NOMO-1 treated with DMSO at 0.1 percent for 48 hours (cell line): Measurements from ENCODE around the gene PWWP3B.
"Not testable (repeated sequence)": the region's sequence is repeated elsewhere in the genome, so short reads cannot be mapped to it uniquely, and the experiment has no call there.

Source experiments
- DNase-seq: peaks from one replicate; lab custom pipeline; 2025; ENCODE audit not compliant: unreplicated experiment; lab: John Stamatoyannopoulos, UW

Gene PWWP3B

DNA sequence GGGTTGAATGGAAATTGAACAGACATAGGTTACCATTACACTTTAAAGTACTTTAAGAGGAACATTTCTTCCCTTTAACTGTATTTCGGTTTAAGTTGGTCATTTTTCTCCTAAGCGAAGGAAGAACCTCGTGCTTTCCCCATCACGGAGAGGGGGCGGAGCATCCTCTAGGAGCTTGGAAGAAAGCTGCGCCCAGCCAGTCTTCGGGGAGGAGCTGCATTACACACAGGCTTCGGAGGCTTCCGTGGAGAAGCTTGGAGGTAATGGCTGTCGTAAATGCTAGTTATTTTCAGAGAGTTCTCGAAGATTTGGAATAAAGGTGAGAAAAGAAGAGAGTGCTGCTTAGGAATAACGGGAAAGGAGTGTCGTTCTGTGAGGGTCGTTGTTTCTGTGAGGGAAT is at the start of gene PWWP3B:
TSS of gene PWWP3B (plus strand) at position 199 of the 400 bp plus-strand sequence. CDS start 37,128 bp downstream, outside the sequence.
- DNase-seq, result no peak

DNA sequence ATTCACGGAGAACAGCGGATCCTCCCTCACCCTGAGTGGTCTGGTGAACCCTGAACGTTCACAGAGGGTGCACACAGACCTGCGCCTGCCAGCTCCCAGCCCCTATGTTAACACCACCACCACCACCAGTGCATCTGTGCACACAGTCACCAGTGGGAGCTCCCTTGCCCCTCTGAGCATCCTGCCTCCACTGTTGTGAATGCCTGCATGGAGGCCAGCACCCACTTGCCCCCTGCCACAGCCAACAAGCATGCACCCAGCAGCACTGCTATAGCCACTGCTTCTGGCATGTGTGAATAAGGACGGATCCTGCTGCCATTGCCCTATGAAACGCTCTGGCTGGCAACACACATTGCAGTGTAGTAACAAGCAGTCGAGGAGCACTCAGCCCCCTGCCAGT is 29.1 kb upstream of the PWWP3B start:
- no peak for DNase-seq

DNA sequence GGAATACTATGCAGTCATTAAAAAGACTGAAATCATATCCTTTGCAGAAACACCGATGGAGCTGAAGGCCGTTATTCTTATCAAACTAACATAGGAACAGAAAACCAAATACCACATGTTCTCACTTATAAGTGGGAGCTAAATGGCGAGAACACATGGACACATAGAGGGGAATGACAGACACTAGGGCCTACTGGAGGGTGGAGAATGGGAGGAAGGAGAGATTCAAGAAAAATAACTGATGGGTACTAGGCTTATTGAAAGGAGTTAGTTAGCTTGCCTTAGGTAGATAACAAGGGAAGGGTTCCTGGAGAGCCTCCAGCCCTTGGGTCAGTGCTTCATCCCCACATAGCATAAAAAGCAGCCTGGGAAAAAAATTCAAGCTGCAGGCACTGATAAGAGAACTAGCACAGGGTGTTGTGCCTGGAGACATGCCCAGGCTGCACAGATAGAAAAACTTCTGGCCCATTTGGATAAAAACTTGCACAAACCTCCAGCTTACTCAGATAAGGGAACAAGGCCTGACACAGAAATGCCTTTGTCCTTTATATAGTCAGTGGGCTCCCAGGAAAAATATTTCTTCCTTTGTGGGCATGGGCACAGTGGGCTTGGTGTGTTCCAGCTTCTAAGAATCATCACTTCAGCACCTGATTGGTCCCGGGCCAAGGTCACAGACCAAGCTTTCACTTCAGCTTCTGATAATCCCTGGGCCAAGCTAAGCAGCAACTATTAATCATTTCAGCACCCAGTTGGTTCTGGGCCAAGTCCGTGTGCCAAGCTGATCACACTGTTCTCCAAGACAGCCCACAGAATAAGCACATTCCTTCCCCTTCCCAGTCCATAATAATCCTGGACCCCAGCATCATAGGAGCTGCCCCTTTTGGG is 23.1 kb upstream of the PWWP3B start:
- DNase-seq, result no peak

DNA sequence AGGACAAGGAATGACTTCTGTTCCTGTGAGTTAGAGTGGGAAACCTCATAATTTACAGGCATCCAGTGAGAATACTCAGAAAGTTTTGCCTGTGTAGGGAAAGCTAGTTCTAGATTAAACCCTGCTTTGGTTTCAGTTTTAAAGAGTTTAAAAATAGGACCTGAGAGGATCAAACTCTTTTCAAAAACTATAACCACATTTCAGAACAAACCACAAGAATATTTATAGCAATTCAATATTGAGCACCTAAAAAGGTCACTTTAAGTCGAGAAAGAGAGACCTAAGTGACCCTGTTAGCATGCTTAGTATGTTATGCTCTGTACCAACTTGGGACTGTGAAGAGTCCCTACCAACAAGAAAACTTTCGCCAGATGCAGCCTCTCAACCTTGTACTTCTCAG is 17.4 kb upstream of the PWWP3B start:
- DNase-seq, result no peak

DNA sequence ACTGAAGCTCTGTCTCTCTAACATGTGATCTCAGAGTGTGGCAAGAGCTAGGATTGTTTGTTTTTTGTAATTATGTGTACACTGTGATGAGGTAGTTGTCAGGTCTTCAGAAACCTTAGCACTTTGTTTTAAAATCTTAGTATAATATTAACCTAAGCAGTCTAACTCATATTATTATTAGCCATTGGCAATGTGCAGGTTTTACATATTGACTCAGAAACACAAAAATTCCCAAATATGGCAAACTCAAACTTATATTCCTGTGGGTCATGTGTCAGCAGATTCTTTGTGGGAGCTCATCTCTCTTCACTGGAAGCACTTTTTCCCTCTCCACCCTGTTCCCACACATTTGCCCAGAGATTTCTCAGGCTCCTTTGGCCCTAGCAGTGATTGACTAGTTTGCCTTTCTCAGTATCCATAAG is 8.2 kb upstream of the PWWP3B start:
- no peak for DNase-seq

DNA sequence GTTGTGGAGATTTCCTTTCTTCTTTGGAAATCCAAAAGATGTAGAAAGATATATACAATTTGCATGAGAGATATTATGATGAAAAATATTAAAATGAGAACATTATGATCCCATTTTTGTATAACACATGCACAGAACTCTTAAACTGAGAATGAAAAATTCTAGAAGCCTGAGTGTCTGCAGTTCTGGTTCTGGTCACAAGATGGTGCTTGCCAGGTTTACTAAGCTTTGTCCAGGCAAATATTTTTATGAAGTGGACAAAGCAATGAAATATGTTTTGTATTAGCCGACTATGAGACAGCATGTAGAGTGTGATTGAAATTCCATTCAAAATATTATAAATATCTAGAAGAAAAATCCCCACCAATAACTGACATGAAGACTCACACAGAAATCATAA is 2.2 kb downstream of the PWWP3B start:
- no peak for DNase-seq

DNA sequence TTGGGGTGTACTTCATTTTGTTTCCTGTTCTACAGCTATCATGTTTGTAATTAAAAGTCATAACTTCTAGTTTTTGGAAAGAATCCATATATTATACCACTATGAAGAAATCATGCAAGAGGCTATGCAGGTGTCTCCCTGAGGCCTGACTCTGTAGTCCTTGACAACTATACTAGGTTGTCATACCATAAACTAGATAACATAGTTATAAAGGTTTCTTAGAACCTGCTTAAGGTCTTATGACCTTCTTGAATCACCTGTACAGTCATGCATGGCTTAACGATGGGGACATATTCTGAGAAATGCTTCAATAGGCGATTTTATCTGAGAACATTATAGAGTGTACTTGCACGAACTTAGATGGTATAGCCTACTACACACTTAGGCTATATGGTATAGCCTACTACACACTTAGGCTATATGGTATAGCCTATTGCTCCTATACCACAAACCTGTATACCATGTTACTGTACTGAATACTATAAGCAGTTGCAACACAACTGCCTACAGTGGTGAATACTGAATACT is 3.3 kb downstream of the PWWP3B start:
- no peak for DNase-seq

DNA sequence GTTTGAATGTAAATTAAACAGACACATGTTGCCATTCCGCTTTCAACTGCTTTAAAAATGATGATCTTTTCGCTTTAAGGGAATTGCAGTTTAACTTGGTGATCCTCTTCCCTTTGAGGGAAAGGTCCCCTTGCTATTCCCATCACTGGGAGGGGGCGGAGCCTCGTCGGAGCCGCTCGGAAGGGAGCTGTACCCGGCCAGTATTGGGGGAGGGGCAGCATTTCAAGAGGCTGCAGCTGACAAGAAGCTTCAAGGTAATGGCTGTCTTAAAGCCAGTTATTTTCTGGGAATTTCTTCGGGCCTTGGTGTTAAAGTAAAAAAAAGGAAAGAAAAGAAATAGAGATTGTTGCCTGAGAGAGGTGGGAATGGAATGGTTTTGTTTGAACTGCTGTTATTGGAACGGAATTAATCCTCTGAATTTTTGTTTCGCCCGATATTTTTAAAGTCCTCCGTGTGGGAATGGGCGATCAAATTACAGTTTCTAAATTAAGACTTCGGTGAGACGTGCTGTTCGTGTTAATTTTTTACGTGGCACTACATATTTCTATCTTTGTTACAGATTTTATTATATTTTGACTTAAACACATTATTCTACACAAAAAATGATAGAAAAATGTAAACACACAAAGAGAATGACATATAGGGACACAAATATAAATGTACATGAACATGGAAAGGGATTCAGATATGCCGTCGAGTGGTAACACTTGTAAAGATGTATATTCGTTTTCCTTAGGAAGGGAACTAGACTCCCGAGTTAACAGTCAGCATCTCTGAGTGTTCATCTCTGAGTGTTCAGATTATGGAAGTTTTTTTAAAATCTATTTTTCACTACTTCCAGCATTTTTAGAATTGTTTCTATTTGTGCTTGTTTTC is 9.2 kb downstream of the PWWP3B start:
- DNase-seq, result no peak

DNA sequence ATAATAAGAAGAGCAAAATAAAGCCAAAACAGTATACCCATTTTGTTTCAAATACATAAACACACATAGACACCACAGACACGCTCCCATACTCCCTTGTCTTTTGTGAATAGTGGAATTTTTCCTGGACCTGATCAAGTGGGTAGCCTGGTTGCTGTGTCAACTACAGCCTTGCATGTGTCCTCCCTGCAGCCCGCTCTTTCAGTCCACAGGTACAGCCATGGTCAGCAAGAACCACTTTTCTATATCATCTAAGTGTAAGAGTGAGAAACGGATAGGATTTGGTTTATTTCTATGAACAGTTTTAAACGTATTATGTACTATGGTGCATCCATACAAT is 9.8 kb downstream of the PWWP3B start:
- DNase-seq, result no peak

DNA sequence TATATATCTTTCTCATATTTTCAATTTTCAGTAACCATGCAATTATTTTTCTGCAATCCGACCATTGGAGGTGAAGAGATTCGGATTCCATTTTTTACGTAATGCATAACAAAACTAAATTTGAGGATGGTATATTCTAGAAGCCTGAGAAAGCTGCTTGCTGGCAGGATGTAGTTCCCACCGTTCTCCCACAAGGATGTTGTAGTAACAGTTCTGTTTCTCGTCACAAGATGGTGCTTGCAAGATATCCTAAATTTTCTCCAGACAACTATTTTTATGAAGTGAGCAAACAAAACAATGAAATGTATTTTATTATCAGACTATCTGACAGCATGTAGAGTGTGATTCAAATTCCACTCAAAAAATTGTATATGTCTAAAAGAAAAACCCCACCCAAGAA is 10.7 kb downstream of the PWWP3B start:
- DNase-seq, result no peak

DNA sequence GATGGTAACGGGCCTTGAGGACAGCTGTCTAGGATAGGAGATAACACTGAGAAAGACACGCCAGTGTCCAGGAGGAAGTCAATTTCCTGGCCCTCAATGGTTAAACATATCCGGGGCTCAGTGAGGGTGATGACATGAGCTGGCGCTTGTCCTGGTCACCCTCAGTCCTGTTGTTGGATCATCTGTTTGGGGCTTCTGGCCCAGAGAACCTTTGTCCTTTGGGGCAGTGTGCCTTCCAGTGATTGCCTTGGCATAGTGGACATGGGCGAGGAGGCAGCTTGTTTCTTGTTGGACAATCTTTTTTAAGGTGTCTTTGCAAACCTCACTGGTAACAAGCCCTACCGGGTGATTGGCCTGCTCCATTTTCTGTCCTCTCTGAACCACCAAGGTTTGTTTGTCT is 15.6 kb downstream of the PWWP3B start:
- DNase-seq, result not testable (repeated sequence)

DNA sequence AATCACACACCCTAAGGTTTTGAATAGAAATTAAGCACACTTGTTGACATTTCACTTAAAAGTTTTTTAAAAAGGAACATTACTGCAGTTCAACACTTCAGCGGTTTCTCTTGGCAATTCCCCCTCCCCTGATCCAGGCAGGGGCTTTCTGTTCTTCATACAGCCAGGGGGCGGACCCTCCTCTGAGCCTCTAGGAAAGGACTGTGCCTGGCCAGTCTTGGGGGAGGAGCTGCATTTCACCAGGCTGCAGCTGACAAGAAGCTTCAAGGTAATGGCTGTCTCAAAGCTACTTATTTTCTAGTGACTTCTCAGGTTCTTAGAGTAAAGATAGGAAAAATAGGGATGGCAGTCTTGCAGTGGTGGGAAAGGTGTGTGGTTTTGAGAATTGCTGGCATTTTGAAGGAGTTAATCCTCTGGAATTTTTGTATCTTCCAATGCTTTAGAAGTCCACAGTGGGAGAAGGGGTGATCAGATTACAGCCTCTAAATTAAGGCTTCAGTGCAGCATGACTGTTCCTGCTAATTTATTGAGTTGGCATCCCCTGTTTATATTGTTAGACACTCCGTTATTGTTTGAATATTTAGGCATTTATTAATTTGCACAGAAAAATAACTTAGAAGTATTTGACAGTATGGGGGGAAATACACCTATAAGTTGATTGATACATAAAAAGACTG is 33.5 kb downstream of the PWWP3B start:
- DNase-seq, result no peak

DNA sequence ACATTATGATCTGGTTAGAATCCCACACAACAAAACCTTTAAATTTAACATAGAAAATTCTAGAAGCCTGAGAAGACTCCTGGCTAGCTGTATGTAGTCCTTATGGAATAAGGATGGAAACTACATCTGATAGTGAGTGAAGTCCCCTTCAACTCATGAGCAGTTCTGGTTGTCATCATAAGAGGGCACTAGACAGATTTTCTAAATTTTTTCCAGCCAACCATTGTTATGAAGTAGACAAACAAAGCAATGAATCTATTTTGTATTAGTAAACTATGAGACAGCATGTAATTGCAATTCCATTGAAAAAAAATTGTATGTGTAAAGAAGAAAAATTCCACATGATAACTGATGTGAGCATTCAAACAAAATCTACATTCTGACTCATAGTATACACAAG is 35.2 kb downstream of the PWWP3B start:
- no peak for DNase-seq

DNA sequence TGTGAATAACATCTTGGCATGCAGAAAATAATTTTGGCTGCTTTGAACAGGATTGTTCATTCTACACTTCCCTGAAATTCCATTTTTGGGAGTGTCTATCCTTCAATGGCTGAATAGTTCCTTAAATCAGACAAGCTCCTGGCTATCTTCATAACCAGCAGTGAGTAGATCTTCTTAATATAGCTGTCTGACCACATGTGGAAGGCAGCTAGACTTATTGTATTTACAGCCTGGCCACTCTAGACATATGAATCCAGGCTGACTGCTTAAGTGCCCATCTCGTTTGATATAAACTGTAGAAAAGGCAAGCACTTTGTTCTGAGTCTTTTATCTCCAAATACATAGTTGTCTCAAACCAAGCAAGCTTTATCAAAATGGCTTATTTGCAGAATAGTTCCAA is 40.0 kb downstream of the PWWP3B start:
- DNase-seq, result no peak
